ENCODE results near the gene P2RX3.
"Not testable (repeated sequence)": the region's sequence is repeated elsewhere in the genome, so short reads cannot be mapped to it uniquely, and the experiment has no call there.

Gene P2RX3

DNA sequence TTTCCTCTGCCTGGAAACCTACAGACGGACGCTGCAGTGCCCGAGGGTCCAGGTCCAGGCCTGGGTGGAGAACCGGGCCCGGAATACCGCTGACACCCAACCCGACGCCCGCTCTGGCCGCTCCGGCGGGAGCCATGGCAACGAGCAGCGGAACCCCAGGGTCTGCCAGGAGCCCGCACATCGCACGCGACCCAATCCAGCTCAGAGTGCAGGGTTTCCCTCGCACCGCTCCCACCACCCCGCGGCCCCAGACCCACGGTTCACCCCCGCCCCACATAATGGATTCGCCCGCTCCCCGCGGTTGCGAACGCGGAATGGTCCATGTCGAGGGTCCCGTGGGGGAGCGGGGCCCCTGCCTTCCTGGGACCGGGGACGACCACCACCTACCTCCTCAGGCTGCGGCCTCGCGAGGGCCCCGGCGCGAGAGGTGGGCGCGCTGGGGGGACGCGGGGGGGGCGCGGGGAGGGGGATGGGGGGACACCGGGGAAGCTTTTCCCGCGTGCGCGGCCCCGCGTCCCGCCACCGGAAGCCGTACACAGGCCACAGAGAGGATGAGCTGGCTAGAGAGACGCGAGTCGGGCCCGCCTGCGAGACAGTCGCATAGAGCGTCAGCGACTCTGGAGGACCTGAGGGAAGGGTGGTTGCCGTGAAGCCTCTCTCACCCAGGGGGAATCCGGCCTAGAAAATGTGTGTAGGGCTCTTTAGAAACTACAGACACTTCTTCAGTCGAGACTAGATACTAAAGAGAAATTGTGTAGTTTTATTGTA is 2.6 kb upstream of the P2RX3 start, which contains the start of gene SSRP1:
SSRP1 (minus strand) TSS at position 550 of the 768 bp plus-strand sequence. CDS start 771 bp downstream, outside the sequence.
- in situ Hi-C loops (cut with HindIII; ENCODE audit: low pct_ligation_motif_present, low sequenced_read_pairs), result no loop called here
- Histone ChIP-seq H3K36me3 (replicated peaks) (peaks cover 26% of the 10 kb centered on the region), H3K27ac (peak within 1 kb of the TSS; percentile 71), H3K4me3 (ENCODE audit: low read depth, low read length) (peak within 1 kb of the TSS; percentile 80), H3K27me3 (replicated peaks) (peaks cover 3% of the 10 kb centered on the region)
- peak; percentile 82 for DNase-seq
- TF ChIP-seq, protein P1, sequence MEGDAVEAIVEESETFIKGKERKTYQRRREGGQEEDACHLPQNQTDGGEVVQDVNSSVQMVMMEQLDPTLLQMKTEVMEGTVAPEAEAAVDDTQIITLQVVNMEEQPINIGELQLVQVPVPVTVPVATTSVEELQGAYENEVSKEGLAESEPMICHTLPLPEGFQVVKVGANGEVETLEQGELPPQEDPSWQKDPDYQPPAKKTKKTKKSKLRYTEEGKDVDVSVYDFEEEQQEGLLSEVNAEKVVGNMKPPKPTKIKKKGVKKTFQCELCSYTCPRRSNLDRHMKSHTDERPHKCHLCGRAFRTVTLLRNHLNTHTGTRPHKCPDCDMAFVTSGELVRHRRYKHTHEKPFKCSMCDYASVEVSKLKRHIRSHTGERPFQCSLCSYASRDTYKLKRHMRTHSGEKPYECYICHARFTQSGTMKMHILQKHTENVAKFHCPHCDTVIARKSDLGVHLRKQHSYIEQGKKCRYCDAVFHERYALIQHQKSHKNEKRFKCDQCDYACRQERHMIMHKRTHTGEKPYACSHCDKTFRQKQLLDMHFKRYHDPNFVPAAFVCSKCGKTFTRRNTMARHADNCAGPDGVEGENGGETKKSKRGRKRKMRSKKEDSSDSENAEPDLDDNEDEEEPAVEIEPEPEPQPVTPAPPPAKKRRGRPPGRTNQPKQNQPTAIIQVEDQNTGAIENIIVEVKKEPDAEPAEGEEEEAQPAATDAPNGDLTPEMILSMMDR (IDR thresholded peaks at IDR 0.05; ENCODE audit: low read depth, low read length, missing control alignments), result no peak

DNA sequence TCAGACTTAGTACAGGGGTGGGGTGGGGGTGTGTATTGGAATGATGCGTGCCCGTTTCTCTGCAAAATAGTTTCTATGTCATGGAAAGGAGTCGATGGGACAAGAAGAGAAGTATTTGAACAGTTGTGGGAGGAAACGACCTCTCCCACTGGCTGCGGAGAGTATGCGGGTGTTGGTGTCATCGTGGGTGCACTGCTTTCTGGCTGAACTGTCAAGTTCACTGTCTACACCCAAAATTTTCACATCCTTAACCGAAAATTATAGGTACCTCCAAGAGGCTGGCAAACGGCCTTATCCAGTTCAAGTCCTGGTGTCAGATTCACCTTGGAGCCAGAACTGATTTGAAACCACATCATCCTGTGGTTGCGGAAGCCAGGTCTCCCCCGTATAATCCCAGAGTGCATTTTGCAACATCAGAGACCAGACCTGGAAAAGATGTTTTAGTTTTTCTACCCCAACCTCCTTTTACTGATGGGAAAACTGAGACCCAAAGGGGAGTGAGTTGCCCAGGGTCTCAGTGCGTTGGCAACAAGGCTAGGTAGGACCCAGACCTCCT is 2.0 kb upstream of the P2RX3 start:
- DNase-seq, result no peak
- Histone ChIP-seq H3K27ac (peak overlapping the region; percentile 54), H3K36me3 (replicated peaks) (peaks cover 20% of the 10 kb centered on the region), H3K4me3 (ENCODE audit: low read depth, low read length) (peak overlapping the region; percentile 80), H3K27me3 (replicated peaks) (peaks cover 3% of the 10 kb centered on the region)
- in situ Hi-C loops (cut with HindIII; ENCODE audit: low pct_ligation_motif_present, low sequenced_read_pairs), result no loop called here
- TF ChIP-seq, protein P1 (IDR thresholded peaks at IDR 0.05; ENCODE audit: low read depth, low read length, missing control alignments), result no peak

DNA sequence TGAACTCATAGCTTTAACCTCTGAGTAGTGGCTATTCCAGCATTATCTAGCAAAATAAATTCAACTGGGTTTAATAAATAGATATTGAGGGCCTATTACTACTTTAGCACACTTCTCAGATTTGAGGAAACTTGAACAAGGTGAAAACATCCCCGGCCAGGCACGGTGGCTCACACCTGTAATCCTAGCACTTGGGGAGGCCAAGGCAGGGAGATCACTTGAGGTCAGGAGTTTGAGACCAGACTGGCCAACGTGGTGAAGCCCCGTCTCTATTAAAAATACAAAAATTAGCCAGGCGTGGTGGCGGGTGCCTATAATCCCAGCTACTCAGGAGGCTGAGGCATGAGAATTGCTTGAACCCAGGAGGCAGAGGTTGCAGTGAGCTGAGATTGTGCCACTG is 1.3 kb upstream of the P2RX3 start:
- DNase-seq; H3K27me3 ChIP-seq (replicated peaks); H3K4me3 ChIP-seq (ENCODE audit: low read depth, low read length); H3K27ac ChIP-seq; in situ Hi-C loops (cut with HindIII; ENCODE audit: low pct_ligation_motif_present, low sequenced_read_pairs): not testable (repeated sequence)
- peaks cover 15% of the 10 kb centered on the region for H3K36me3 ChIP-seq (replicated peaks)

DNA sequence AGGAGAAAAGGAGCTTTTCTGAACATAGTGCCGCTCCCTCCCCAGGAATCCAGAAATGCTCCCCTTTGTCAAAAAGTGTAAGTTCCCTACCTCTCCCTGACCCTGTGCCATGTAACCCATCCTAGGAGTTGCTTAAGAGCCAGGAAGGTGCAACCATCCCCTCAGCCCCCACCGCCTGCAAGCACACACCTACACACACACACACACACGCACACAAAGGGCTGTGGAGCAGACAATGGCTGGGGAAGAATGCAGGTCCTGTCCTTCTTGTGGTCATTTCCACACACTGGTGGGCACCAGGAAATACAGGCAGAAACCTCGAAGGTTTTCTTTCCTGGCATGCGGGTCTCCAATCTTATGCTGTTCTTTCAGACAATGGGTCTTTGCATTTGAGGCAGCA is 1.2 kb downstream of the P2RX3 start:
- Histone ChIP-seq H3K36me3 (replicated peaks) (no peaks in the 10 kb centered on the region), H3K27ac (no peak overlapping the region), H3K4me3 (ENCODE audit: low read depth, low read length) (no peak overlapping the region), H3K27me3 (replicated peaks) (peaks cover 3% of the 10 kb centered on the region)
- in situ Hi-C loops (cut with HindIII; ENCODE audit: low pct_ligation_motif_present, low sequenced_read_pairs), result no loop called here
- TF ChIP-seq, protein P1 (IDR thresholded peaks at IDR 0.05; ENCODE audit: low read depth, low read length, missing control alignments), result no peak
- DNase-seq, result no peak

DNA sequence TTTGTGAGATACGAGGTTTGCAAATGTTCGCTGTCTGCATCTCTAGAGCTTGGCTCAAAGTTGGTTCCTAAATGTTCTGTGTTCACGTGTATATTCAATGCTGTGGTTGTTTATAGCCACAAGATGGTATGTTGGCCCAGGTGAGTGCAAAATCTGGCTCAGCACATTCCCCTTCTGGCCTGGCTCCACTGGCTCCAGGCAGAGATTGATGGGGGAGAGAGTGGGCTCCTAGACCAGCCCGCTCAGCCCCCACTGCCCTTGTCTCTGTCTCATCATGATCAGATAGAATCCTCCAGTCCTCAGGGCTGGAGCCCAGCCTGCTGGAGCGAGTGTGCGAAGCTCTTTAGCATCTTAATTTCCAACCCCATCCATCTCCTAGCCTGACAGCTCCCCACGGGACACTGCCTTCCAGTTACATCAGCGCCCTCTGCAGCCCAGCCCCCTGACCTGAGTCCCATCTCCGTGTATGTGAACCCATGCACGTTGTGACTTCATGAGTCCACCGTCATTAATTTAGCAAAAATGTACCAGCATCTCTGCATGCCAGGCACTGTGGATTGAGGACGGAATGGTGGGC is 2.0 kb downstream of the P2RX3 start:
- DNase-seq, result no peak

More for the DNA sequence above, 2.0 kb downstream of the P2RX3 start:
- H3K4me3 ChIP-seq (ENCODE audit: low read depth, low read length), result no peak overlapping the region
- in situ Hi-C loops (cut with HindIII; ENCODE audit: low pct_ligation_motif_present, low sequenced_read_pairs), result no loop called here
- H3K27ac ChIP-seq, result no peak overlapping the region
- TF ChIP-seq, protein P1 (IDR thresholded peaks at IDR 0.05; ENCODE audit: low read depth, low read length, missing control alignments), result peak; percentile 46
- H3K27me3 ChIP-seq (replicated peaks), result peaks cover 3% of the 10 kb centered on the region
- no peaks in the 10 kb centered on the region for H3K36me3 ChIP-seq (replicated peaks)

Data from brain microvascular endothelial cell (primary cell).